Activated T-helper 1 cell treated with anti-CD3 and anti-CD28 coated beads, Interleukin-12 subunit alpha, Interleukin-12 subunit beta, Interleukin-2, Interleukin-4 antibody, amounts not matched to agents 30 ng/mL and 10 ng/mL and 1 ng/mL, durations not matched to agents 14 hours and 24 hours and 36 hours (primary cell): ENCODE data around the gene CAMSAP3. TPM values are rescaled to one million over a fixed set of nuclear protein-coding genes. Genes with fewer than 3 reads are reported as not detected.

ENCODE experiments used
- DNase-seq: peaks from one replicate; pipeline ENCODE4 v3.0.0; 2021; ENCODE audit warnings: low spot score
- H3K27ac Mint-ChIP-seq: one replicate; pipeline ENCODE4 v1.8.0; 2021; ENCODE audit warnings: mild to moderate bottlenecking, mixed read lengths
- H3K27me3 Mint-ChIP-seq: one replicate; pipeline ENCODE4 v1.8.0; 2022; ENCODE audit warnings: mild to moderate bottlenecking, moderate library complexity, mixed read lengths; ENCODE audit not compliant: insufficient read depth
- H3K36me3 Mint-ChIP-seq: one replicate; pipeline ENCODE4 v1.8.0; 2021; ENCODE audit warnings: low read depth, mixed read lengths
- H3K4me1 Mint-ChIP-seq: one replicate; pipeline ENCODE4 v1.8.0; 2021; ENCODE audit warnings: low read depth, mixed read lengths
- H3K4me3 Mint-ChIP-seq: one replicate; pipeline ENCODE4 v1.8.0; 2021; ENCODE audit warnings: mild to moderate bottlenecking, moderate library complexity, mixed read lengths
- H3K9me3 Mint-ChIP-seq: one replicate; pipeline ENCODE4 v1.8.0; 2021; ENCODE audit warnings: mixed read lengths
- intact Hi-C: fragments of 100-400 bp; cut with micrococcal nuclease; formaldehyde crosslinking; loops from one replicate; pipeline ENCODE4 v1.15.1; 2024
- total RNA-seq: library from RNA; stranded (reverse); gene quantifications from 2 replicates; pipeline ENCODE4 v1.2.3, GENCODE V29; 2022

CAMSAP3 gene
- total RNA-seq, 1 donor from 2014 or later = 0.67 TPM

GRCh38 chr19:7607874-7608560 lies 12.4 kb downstream of the CAMSAP3 start:
- no peaks in the 10 kb centered on the region for H3K4me1 Mint-ChIP-seq

GRCh38 chr19:7610491-7611240 lies 15.0 kb downstream of the CAMSAP3 start:
- intact Hi-C loops = no loop called here
- Mint-ChIP-seq H3K4me3 (no peak overlapping the region), H3K9me3 (no peaks in the 10 kb centered on the region), H3K27ac (no peak overlapping the region), H3K27me3 (no peaks in the 10 kb centered on the region), H3K36me3 (no peaks in the 10 kb centered on the region), H3K4me1 (no peaks in the 10 kb centered on the region)
- no peak for DNase-seq

More at GRCh38 chr19:7607874-7608560, 12.4 kb downstream of the CAMSAP3 start:
- intact Hi-C loops = no loop called here
- Mint-ChIP-seq H3K9me3 (no peaks in the 10 kb centered on the region), H3K27me3 (no peaks in the 10 kb centered on the region), H3K4me3 (no peak overlapping the region), H3K27ac (no peak overlapping the region), H3K36me3 (no peaks in the 10 kb centered on the region)
- no peak for DNase-seq

GRCh38 chr19:7611541-7612279 lies 16.0 kb downstream of the CAMSAP3 start:
- no peak for DNase-seq
- Mint-ChIP-seq H3K4me3 (no peak overlapping the region), H3K4me1 (no peaks in the 10 kb centered on the region), H3K36me3 (no peaks in the 10 kb centered on the region), H3K27me3 (no peaks in the 10 kb centered on the region), H3K27ac (no peak overlapping the region), H3K9me3 (no peaks in the 10 kb centered on the region)
- intact Hi-C loops = no loop called here

- H3K27me3 Mint-ChIP-seq = no peaks in the 10 kb centered on the region
- no peak overlapping the region for H3K4me3 Mint-ChIP-seq
- H3K36me3 Mint-ChIP-seq = no peaks in the 10 kb centered on the region
- intact Hi-C loops = no loop called here
- no peak overlapping the region for H3K27ac Mint-ChIP-seq
- H3K4me1 Mint-ChIP-seq = no peaks in the 10 kb centered on the region
- no peaks in the 10 kb centered on the region for H3K9me3 Mint-ChIP-seq
- DNase-seq = no peak
Observed at GRCh38 chr19:7612282-7613274, 16.9 kb downstream of the CAMSAP3 start.

- Mint-ChIP-seq H3K9me3 (no peaks in the 10 kb centered on the region), H3K36me3 (peaks cover 6% of the 10 kb centered on the region), H3K27me3 (no peaks in the 10 kb centered on the region), H3K4me1 (no peaks in the 10 kb centered on the region), H3K27ac (no peak overlapping the region), H3K4me3 (no peak overlapping the region)
- DNase-seq = no peak
- intact Hi-C loops = no loop called here
Observed at GRCh38 chr19:7614859-7615741, 19.4 kb downstream of the CAMSAP3 start.

- no peak for DNase-seq
- intact Hi-C loops = no loop called here
- Mint-ChIP-seq H3K4me1 (no peaks in the 10 kb centered on the region), H3K36me3 (peaks cover 12% of the 10 kb centered on the region), H3K27me3 (no peaks in the 10 kb centered on the region), H3K4me3 (no peak overlapping the region), H3K9me3 (no peaks in the 10 kb centered on the region), H3K27ac (no peak overlapping the region)
Observed at GRCh38 chr19:7617172-7617571, 21.5 kb downstream of the CAMSAP3 start.

GRCh38 chr19:7617735-7618134 lies 22.1 kb downstream of the CAMSAP3 start:
- Mint-ChIP-seq H3K4me3 (no peak overlapping the region), H3K27me3 (no peaks in the 10 kb centered on the region), H3K9me3 (no peaks in the 10 kb centered on the region), H3K36me3 (peaks cover 13% of the 10 kb centered on the region), H3K27ac (no peak overlapping the region), H3K4me1 (no peaks in the 10 kb centered on the region)
- intact Hi-C loops = no loop called here
- no peak for DNase-seq

GRCh38 chr19:7618348-7618747 lies 22.7 kb downstream of the CAMSAP3 start:
- H3K4me3 Mint-ChIP-seq = no peak overlapping the region
- H3K27ac Mint-ChIP-seq = no peak overlapping the region
- H3K9me3 Mint-ChIP-seq = no peaks in the 10 kb centered on the region
- no peaks in the 10 kb centered on the region for H3K27me3 Mint-ChIP-seq
- DNase-seq = no peak
- H3K36me3 Mint-ChIP-seq = peaks cover 18% of the 10 kb centered on the region
- intact Hi-C loops = no loop called here
- H3K4me1 Mint-ChIP-seq = no peaks in the 10 kb centered on the region

- Mint-ChIP-seq H3K27ac (no peak overlapping the region), H3K4me3 (no peak overlapping the region), H3K9me3 (no peaks in the 10 kb centered on the region), H3K4me1 (no peaks in the 10 kb centered on the region), H3K27me3 (no peaks in the 10 kb centered on the region), H3K36me3 (peaks cover 18% of the 10 kb centered on the region)
- DNase-seq = no peak
- intact Hi-C loops = no loop called here
Observed at GRCh38 chr19:7618771-7619510, 23.3 kb downstream of the CAMSAP3 start.

- no peak for DNase-seq
- no peaks in the 10 kb centered on the region for H3K27me3 Mint-ChIP-seq
- H3K27ac Mint-ChIP-seq = no peak overlapping the region
- intact Hi-C loops = no loop called here
- H3K36me3 Mint-ChIP-seq = peaks cover 18% of the 10 kb centered on the region
- H3K4me1 Mint-ChIP-seq = no peaks in the 10 kb centered on the region
- no peaks in the 10 kb centered on the region for H3K9me3 Mint-ChIP-seq
- H3K4me3 Mint-ChIP-seq = no peak overlapping the region
Observed at GRCh38 chr19:7619671-7620441, 24.2 kb downstream of the CAMSAP3 start.
